ENCODE results near the gene FANCI.

FANCI gene

GRCh38 chr15:89198934-89199333 is 44.8 kb upstream of the FANCI start:
- Histone ChIP-seq H3K36me3 (ENCODE audit: control insufficient read depth in 2 of 2, insufficient read depth in 1 of 2, low read length in 2 of 2) (peaks cover 0 to 13% of the 10 kb centered on the region in 2 experiments; a peak in 2 of 3 replicates), H3K27ac (ENCODE audit: extremely low read depth, low read depth, low read length) (no peak overlapping the region), H3K4me3 (ENCODE audit: low read depth, low read length) (no peak overlapping the region), H3K9me3 (ENCODE audit: control insufficient read depth, insufficient read depth, low read depth, low read length) (no peaks in the 10 kb centered on the region), H3K4me1 (ENCODE audit: control insufficient read depth, insufficient read depth, low read length) (peaks cover 22% of the 10 kb centered on the region)
- ChIA-PET CTCF (interaction anchor here (0.5 to 7.0 kb wide), 5 partner anchors 8 to 22 kb away, joined by 3 to 64 read pairs (median 4); no protein-coding TSS in a partner anchor), POLR2A (interaction anchor here (0.6 kb wide), 1 partner anchor 25 kb away, joined by 3 read pairs; no protein-coding TSS in a partner anchor)
- TF ChIP-seq ZFP37 (tag by site-specific recombination; IDR thresholded peaks at IDR 0.05) (no peak), ZNF133 (tag by site-specific recombination; IDR thresholded peaks at IDR 0.05) (no peak), MZF1 (tag by site-specific recombination; IDR thresholded peaks at IDR 0.05; ENCODE audit: borderline replicate concordance) (no peak), KLF10 (tag by site-specific recombination; IDR thresholded peaks at IDR 0.05) (no peak), SP2 (tag by site-specific recombination; IDR thresholded peaks at IDR 0.05) (no peak), KLF8 (tag by site-specific recombination; IDR thresholded peaks at IDR 0.05) (no peak), WT1 (tag by site-specific recombination; IDR thresholded peaks at IDR 0.05) (no peak), ZNF26 (tag by site-specific recombination; IDR thresholded peaks at IDR 0.05) (no peak), ZNF501 (tag by site-specific recombination; IDR thresholded peaks at IDR 0.05) (no peak), ZNF214 (tag by site-specific recombination; IDR thresholded peaks at IDR 0.05; ENCODE audit: borderline replicate concordance) (no peak), HOXC10 (CRISPR knock-in tag; IDR thresholded peaks at IDR 0.05) (no peak)

- CTCF ChIA-PET = interaction anchor here (0.6 to 1.2 kb wide), 4 partner anchors 11 to 44 kb away, joined by 3 to 4 read pairs (median 3); partner anchors contain the start of gene FANCI
- TF ChIP-seq BCL11A (tag by site-specific recombination; IDR thresholded peaks at IDR 0.05; ENCODE audit: low read depth) (no peak), SCRT2 (tag by site-specific recombination; IDR thresholded peaks at IDR 0.05) (no peak), ZNF24 (tag by site-specific recombination; IDR thresholded peaks at IDR 0.05) (no peak), ZNF701 (tag by site-specific recombination; IDR thresholded peaks at IDR 0.05) (no peak), GLIS1 (tag by site-specific recombination; IDR thresholded peaks at IDR 0.05) (no peak), ZNF155 (tag by site-specific recombination; IDR thresholded peaks at IDR 0.05) (no peak)
- no peak overlapping the region for H3K27ac ChIP-seq (ENCODE audit: extremely low read depth, low read depth, low read length)
- no peaks in the 10 kb centered on the region for H3K9me3 ChIP-seq (ENCODE audit: control insufficient read depth, insufficient read depth, low read depth, low read length)
- POLR2A ChIA-PET = no interaction called here
- no peak overlapping the region for H3K4me3 ChIP-seq (ENCODE audit: low read depth, low read length)
- H3K4me1 ChIP-seq (ENCODE audit: control insufficient read depth, insufficient read depth, low read length) = peaks cover 22% of the 10 kb centered on the region
- H3K36me3 ChIP-seq (ENCODE audit: control insufficient read depth in 2 of 2, insufficient read depth in 1 of 2, low read length in 2 of 2) = peaks cover 0 to 9% of the 10 kb centered on the region in 2 experiments; a peak in 1 of 3 replicates
Measured at GRCh38 chr15:89199746-89200145, 44.0 kb upstream of the FANCI start.

- H3K4me3 ChIP-seq (ENCODE audit: low read depth, low read length) = no peak overlapping the region
- peaks cover 22% of the 10 kb centered on the region for H3K4me1 ChIP-seq (ENCODE audit: control insufficient read depth, insufficient read depth, low read length)
- ChIA-PET POLR2A (no interaction called here), CTCF (interaction anchor here (0.6 to 0.7 kb wide), 2 partner anchors 11 to 43 kb away, joined by 3 read pairs; partner anchors contain the start of gene FANCI)
- H3K27ac ChIP-seq (ENCODE audit: extremely low read depth, low read depth, low read length) = no peak overlapping the region
- H3K36me3 ChIP-seq (ENCODE audit: control insufficient read depth in 2 of 2, insufficient read depth in 1 of 2, low read length in 2 of 2) = peaks cover 0 to 4% of the 10 kb centered on the region in 2 experiments; a peak in 1 of 3 replicates
- no peaks in the 10 kb centered on the region for H3K9me3 ChIP-seq (ENCODE audit: control insufficient read depth, insufficient read depth, low read depth, low read length)
- TF ChIP-seq ZNF580 (tag by site-specific recombination; IDR thresholded peaks at IDR 0.05) (no peak), ZBTB49 (tag by site-specific recombination; IDR thresholded peaks at IDR 0.05; ENCODE audit: low read depth) (no peak), ZNF37A (tag by site-specific recombination; IDR thresholded peaks at IDR 0.05) (no peak), ZNF843 (tag by site-specific recombination; IDR thresholded peaks at IDR 0.05) (no peak), ZNF555 (tag by site-specific recombination; conservative IDR thresholded peaks at IDR 0.05) (no peak), ZNF202 (tag by site-specific recombination; IDR thresholded peaks at IDR 0.05; ENCODE audit: borderline replicate concordance) (no peak), TRIM28 (IDR thresholded peaks at IDR 0.05; ENCODE audit: borderline replicate concordance, low read length) (no peak), ZNF302 (tag by site-specific recombination; IDR thresholded peaks at IDR 0.05; ENCODE audit: low read depth) (no peak), ZNF214 (tag by site-specific recombination; IDR thresholded peaks at IDR 0.05; ENCODE audit: borderline replicate concordance) (no peak), ZNF416 (tag by site-specific recombination; IDR thresholded peaks at IDR 0.05) (no peak), ZNF514 (tag by site-specific recombination; IDR thresholded peaks at IDR 0.05) (no peak), ZNF175 (tag by site-specific recombination; IDR thresholded peaks at IDR 0.05) (no peak), BCL6B (tag by site-specific recombination; IDR thresholded peaks at IDR 0.05) (no peak)
Measured at GRCh38 chr15:89200182-89200581, 43.6 kb upstream of the FANCI start.

Data from HEK293 (cell line).